Uterus (tissue), 4 donors: Measurements from ENCODE around the gene RBFOX2. TPM values are rescaled to one million over a fixed set of nuclear protein-coding genes. Genes with fewer than 3 reads are reported as not detected.

ENCODE experiments used
- DNase-seq, 2 donors: peaks; one replicate each; pipeline ENCODE4 v3.0.0-alpha.2; 2019 to 2020
- H3K27ac ChIP-seq, 2 donors: fragments of 200-600 bp; sonication (generic); 1 replicate in 1 of 2; 2 replicates in 1 of 2; pipeline ENCODE4 v1.5.1; 2016 to 2018
- H3K27me3 ChIP-seq, 2 donors: fragments of 200-600 bp; sonication (generic); one replicate each; pipeline ENCODE4 v1.5.1; 2018 to 2019; ENCODE audit warnings: control low read depth in 1 of 2
- H3K36me3 ChIP-seq, 2 donors: fragments of 200-600 bp; sonication (generic); one replicate each; pipeline ENCODE4 v1.5.1; 2019; ENCODE audit warnings: control low read depth in 1 of 2
- H3K4me1 ChIP-seq, 2 donors: fragments of 200-600 bp; sonication (generic); one replicate each; pipeline ENCODE4 v1.5.1; 2018 to 2019; ENCODE audit warnings: control low read depth in 1 of 2
- H3K4me3 ChIP-seq, 2 donors: fragments of 200-600 bp; sonication (generic); 1 replicate in 1 of 2; 2 replicates in 1 of 2; pipeline ENCODE4 v1.5.1; 2018 to 2019; ENCODE audit warnings: mild to moderate bottlenecking in 1 of 2
- H3K9me3 ChIP-seq, 2 donors: fragments of 200-600 bp; sonication (generic); one replicate each; pipeline ENCODE4 v1.5.1; 2019; ENCODE audit warnings: control low read depth in 1 of 2
- POLR2A ChIP-seq, 2 donors: fragments of 450-650 bp; IDR thresholded peaks; one replicate each; pipeline ENCODE4 v1.6.1; 2016; ENCODE audit warnings: antibody characterized with exemption in 2 of 2, mild to moderate bottlenecking in 1 of 2, moderate library complexity in 1 of 2
- intact Hi-C: fragments of 100-400 bp; cut with DNase I; formaldehyde crosslinking; loops from one replicate; pipeline ENCODE4 v1.15.1; 2023; ENCODE audit warnings: low total_unique reads
- total RNA-seq, 4 donors: library from RNA; depleted of rRNA in 3 of 4; stranded (reverse); fragments of >200 nt in 3 of 4; gene quantifications; one replicate each; pipeline versions ENCODE4 v1.1.0 to v1.2.4, GENCODE V29; 2014 to 2023
- TF ChIP-seq, protein P1 (sequence below), 4 experiments: fragments of 200-600 bp in 2 of 4; fragments of 450-650 bp in 2 of 4; sonication (generic) in 2 of 4; IDR thresholded peaks; one replicate each; pipeline ENCODE4 v1.5.1; 2016 to 2019; ENCODE audit warnings: antibody characterized with exemption in 4 of 4, mild to moderate bottlenecking in 2 of 4, moderate library complexity in 1 of 4
- donor health status: DM: yes; HTN: yes; CAD: no.

Gene RBFOX2
- total RNA-seq, 4 donors from 2014 or later, result 81.0 to 311 (median 147) TPM

DNA sequence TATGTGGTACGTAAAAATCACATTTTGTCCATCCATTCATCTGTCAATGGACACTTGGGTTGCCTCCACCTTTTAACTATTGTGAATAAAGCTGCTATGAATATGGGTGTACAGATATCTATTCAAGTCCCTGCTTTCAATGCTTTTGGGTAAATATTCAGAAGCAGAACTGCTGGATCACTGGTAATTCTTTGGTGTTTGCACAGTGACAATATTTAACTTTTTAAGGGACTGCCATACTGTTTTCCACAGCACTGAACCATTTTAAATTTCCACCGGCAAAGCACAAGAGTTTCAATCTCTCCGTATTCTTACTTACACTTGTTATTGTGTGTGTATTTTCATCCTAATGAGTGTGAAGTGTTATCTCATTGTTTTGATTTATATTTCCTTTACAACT is 79.4 kb downstream of the RBFOX2 start:
- H3K36me3 ChIP-seq, result no peaks in the 10 kb centered on the region
- no peak overlapping the region for H3K27ac ChIP-seq
- H3K4me1 ChIP-seq, result no peaks in the 10 kb centered on the region
- DNase-seq, result no peak
- intact Hi-C loops, result no loop called here
- H3K9me3 ChIP-seq, result no peaks in the 10 kb centered on the region
- no peaks in the 10 kb centered on the region for H3K27me3 ChIP-seq
- TF ChIP-seq, protein P1, sequence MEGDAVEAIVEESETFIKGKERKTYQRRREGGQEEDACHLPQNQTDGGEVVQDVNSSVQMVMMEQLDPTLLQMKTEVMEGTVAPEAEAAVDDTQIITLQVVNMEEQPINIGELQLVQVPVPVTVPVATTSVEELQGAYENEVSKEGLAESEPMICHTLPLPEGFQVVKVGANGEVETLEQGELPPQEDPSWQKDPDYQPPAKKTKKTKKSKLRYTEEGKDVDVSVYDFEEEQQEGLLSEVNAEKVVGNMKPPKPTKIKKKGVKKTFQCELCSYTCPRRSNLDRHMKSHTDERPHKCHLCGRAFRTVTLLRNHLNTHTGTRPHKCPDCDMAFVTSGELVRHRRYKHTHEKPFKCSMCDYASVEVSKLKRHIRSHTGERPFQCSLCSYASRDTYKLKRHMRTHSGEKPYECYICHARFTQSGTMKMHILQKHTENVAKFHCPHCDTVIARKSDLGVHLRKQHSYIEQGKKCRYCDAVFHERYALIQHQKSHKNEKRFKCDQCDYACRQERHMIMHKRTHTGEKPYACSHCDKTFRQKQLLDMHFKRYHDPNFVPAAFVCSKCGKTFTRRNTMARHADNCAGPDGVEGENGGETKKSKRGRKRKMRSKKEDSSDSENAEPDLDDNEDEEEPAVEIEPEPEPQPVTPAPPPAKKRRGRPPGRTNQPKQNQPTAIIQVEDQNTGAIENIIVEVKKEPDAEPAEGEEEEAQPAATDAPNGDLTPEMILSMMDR (IDR thresholded peaks at IDR 0.05), result no peak
- no peak for TF ChIP-seq POLR2A (IDR thresholded peaks at IDR 0.05)
- H3K4me3 ChIP-seq, result no peak overlapping the region

DNA sequence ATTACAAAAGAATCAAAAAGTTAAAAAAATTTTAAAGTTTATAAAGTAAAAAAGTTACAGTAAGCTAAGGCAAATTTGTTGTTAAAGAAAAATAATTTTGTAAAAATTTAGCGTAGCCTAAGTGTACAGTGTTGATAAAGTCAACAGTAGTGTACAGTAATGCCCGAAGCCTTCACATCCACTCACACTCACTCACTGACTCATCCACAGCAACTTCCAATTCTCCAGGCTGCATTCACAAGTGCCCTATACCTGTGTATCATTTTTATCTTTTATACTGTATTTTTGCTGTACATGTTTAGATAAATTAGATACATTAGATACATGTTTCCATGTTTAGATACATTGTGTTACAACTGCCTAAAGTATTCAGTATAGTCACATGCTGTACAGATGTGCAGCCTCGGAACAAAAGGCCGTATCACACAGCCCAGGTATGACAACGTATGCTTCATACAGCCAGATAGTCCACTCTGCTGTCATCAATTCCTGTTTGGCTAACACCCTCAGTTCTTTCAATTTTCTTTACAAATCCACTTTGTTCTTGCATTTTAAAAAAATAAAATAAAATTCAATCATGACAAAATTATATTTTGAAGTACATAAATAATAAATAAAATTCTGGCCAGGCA is 80.7 kb downstream of the RBFOX2 start:
- TF ChIP-seq, protein P1 (IDR thresholded peaks at IDR 0.05), result no peak
- TF ChIP-seq POLR2A (IDR thresholded peaks at IDR 0.05), result no peak
- no peak overlapping the region for H3K4me3 ChIP-seq
- no peak overlapping the region for H3K27ac ChIP-seq
- no peak for DNase-seq
- no peaks in the 10 kb centered on the region for H3K27me3 ChIP-seq
- no peaks in the 10 kb centered on the region for H3K36me3 ChIP-seq
- intact Hi-C loops, result no loop called here
- no peaks in the 10 kb centered on the region for H3K9me3 ChIP-seq
- no peaks in the 10 kb centered on the region for H3K4me1 ChIP-seq

DNA sequence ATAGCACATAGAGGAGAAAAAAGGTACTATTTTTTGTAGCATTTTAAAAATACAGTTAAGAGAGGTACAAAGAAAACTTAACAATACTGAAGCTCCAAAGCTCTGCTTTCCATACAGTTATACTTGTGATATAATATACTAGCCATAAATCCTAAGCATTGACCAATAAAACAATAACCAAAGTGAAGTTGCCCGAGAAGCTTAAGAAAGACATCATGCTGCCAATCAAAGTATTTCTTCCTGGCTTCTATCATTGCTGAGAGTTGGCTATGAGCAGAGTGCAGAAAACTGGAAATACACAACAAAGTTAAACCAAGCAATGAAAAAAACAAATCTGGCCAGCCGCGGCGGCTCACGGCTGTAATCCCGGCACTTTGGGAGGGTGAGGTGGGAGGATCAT is 84.2 kb downstream of the RBFOX2 start:
- Histone ChIP-seq H3K36me3 (no peaks in the 10 kb centered on the region), H3K9me3 (no peaks in the 10 kb centered on the region), H3K27ac (no peak overlapping the region), H3K4me3 (no peak overlapping the region), H3K4me1 (no peaks in the 10 kb centered on the region), H3K27me3 (no peaks in the 10 kb centered on the region)
- TF ChIP-seq POLR2A (IDR thresholded peaks at IDR 0.05), result no peak
- TF ChIP-seq, protein P1 (IDR thresholded peaks at IDR 0.05), result no peak
- no peak for DNase-seq
- intact Hi-C loops, result no loop called here

DNA sequence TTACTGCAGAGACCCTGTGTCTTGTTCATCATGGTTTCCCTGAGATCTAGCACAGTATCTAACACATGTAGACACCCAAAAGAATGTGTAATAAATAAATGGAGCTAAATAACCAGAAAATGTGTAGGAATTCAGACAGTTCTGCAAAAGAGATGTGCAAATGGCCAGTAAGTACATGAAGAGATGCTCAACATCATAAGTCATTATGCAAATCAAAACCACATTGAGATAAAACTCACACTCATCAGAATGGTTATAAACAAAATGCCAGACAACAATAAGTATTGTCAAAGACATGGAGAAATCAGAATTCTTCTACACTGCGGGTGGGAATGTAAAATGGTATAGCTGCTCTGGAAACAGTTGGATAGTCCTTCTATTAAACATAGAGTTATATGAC is 88.5 kb downstream of the RBFOX2 start:
- Histone ChIP-seq H3K27ac (no peak overlapping the region), H3K36me3 (no peaks in the 10 kb centered on the region), H3K4me3 (no peak overlapping the region), H3K27me3 (no peaks in the 10 kb centered on the region), H3K9me3 (no peaks in the 10 kb centered on the region), H3K4me1 (no peaks in the 10 kb centered on the region)
- intact Hi-C loops, result no loop called here
- no peak for TF ChIP-seq POLR2A (IDR thresholded peaks at IDR 0.05)
- TF ChIP-seq, protein P1 (IDR thresholded peaks at IDR 0.05), result no peak
- no peak for DNase-seq

DNA sequence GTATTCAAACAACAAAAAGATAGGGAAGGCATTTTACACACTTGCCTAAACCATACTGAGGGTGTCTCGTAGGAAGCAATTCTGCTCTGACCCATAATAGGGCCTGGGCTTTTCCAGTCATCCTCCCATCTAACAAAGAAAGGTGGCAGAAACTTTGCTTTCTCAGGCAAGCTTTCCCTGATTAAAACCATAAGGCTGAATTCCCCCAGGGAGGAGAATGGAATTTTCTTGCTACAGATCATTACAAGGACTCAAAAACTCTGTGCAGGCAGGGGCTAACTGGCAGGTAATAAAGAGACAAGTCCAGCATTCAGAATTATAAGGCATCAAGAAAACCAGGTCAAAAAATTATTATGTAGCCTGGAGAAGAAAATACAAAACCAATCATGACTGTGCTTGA is 90.4 kb downstream of the RBFOX2 start:
- H3K9me3 ChIP-seq, result no peaks in the 10 kb centered on the region
- H3K27me3 ChIP-seq, result no peaks in the 10 kb centered on the region
- no peak for TF ChIP-seq POLR2A (IDR thresholded peaks at IDR 0.05)
- TF ChIP-seq, protein P1 (IDR thresholded peaks at IDR 0.05), result no peak
- intact Hi-C loops, result no loop called here
- H3K27ac ChIP-seq, result no peak overlapping the region
- H3K36me3 ChIP-seq, result no peaks in the 10 kb centered on the region
- H3K4me1 ChIP-seq, result no peaks in the 10 kb centered on the region
- no peak for DNase-seq
- no peak overlapping the region for H3K4me3 ChIP-seq
